Glutamatergic neuron (in vitro differentiated cells): ENCODE measurements around the gene BCLAF1. TPM values are rescaled to one million over a fixed set of nuclear protein-coding genes. Genes with fewer than 3 reads are reported as not detected.

ENCODE experiments used
- DNase-seq: peaks from one replicate; pipeline ENCODE4 v3.0.0; 2022
- H3K27ac Mint-ChIP-seq: one replicate; pipeline ENCODE4 v1.8.0; 2020; ENCODE audit warnings: mild to moderate bottlenecking, mixed read lengths, inconsistent platforms; ENCODE audit not compliant: unreplicated experiment
- H3K27me3 Mint-ChIP-seq: one replicate; pipeline ENCODE4 v1.8.0; 2020; ENCODE audit warnings: mild to moderate bottlenecking, moderate library complexity, mixed read lengths, inconsistent platforms; ENCODE audit not compliant: unreplicated experiment
- H3K36me3 Mint-ChIP-seq: one replicate; pipeline ENCODE4 v1.8.0; 2020; ENCODE audit warnings: mild to moderate bottlenecking, mixed read lengths, inconsistent platforms; ENCODE audit not compliant: unreplicated experiment
- H3K4me1 Mint-ChIP-seq: one replicate; pipeline ENCODE4 v1.8.0; 2020; ENCODE audit warnings: mild to moderate bottlenecking, low read depth, mixed read lengths, inconsistent platforms; ENCODE audit not compliant: unreplicated experiment
- H3K4me3 Mint-ChIP-seq: one replicate; pipeline ENCODE4 v1.8.0; 2020; ENCODE audit warnings: mild to moderate bottlenecking, mixed read lengths, inconsistent platforms; ENCODE audit not compliant: unreplicated experiment
- H3K9me3 Mint-ChIP-seq: one replicate; pipeline ENCODE4 v1.8.0; 2020; ENCODE audit warnings: mild to moderate bottlenecking, moderate library complexity, mixed read lengths, inconsistent platforms; ENCODE audit not compliant: unreplicated experiment
- total RNA-seq: library from RNA; stranded (reverse); fragmentation: NEBNext Ultra II Directional; extraction: Animal tissue kit (Norgen Biotek cat#: 25700); gene quantifications from one replicate; pipeline ENCODE4 v1.2.1, GENCODE V29; 2021; ENCODE audit not compliant: unreplicated experiment
- TF ChIP-seq, protein P1 (sequence below): fragments of 200-600 bp; sonication (generic); IDR thresholded peaks from one replicate; pipeline ENCODE4 v1.5.0; 2021; ENCODE audit not compliant: partially characterized antibody, unreplicated experiment

The BCLAF1 gene
- total RNA-seq, 1 donor from 2014 or later, result 179 TPM

GRCh38 chr6:136251394-136251793 is 38.3 kb downstream of the BCLAF1 start:
- peaks cover 7% of the 10 kb centered on the region for H3K9me3 Mint-ChIP-seq
- H3K4me3 Mint-ChIP-seq, result peak overlapping the region; percentile 99
- no peak overlapping the region for H3K27ac Mint-ChIP-seq
- no peak for DNase-seq
- H3K4me1 Mint-ChIP-seq, result peaks cover 13% of the 10 kb centered on the region
- H3K27me3 Mint-ChIP-seq, result no peaks in the 10 kb centered on the region
- H3K36me3 Mint-ChIP-seq, result no peaks in the 10 kb centered on the region
- TF ChIP-seq, protein P1, sequence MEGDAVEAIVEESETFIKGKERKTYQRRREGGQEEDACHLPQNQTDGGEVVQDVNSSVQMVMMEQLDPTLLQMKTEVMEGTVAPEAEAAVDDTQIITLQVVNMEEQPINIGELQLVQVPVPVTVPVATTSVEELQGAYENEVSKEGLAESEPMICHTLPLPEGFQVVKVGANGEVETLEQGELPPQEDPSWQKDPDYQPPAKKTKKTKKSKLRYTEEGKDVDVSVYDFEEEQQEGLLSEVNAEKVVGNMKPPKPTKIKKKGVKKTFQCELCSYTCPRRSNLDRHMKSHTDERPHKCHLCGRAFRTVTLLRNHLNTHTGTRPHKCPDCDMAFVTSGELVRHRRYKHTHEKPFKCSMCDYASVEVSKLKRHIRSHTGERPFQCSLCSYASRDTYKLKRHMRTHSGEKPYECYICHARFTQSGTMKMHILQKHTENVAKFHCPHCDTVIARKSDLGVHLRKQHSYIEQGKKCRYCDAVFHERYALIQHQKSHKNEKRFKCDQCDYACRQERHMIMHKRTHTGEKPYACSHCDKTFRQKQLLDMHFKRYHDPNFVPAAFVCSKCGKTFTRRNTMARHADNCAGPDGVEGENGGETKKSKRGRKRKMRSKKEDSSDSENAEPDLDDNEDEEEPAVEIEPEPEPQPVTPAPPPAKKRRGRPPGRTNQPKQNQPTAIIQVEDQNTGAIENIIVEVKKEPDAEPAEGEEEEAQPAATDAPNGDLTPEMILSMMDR, result no peak

GRCh38 chr6:136250686-136251008 is 39.0 kb downstream of the BCLAF1 start:
- TF ChIP-seq, protein P1, result no peak
- Mint-ChIP-seq H3K9me3 (peaks cover 7% of the 10 kb centered on the region), H3K4me1 (peaks cover 13% of the 10 kb centered on the region), H3K27me3 (no peaks in the 10 kb centered on the region), H3K36me3 (no peaks in the 10 kb centered on the region), H3K4me3 (peak overlapping the region; percentile 99), H3K27ac (no peak overlapping the region)
- no peak for DNase-seq

DNA sequence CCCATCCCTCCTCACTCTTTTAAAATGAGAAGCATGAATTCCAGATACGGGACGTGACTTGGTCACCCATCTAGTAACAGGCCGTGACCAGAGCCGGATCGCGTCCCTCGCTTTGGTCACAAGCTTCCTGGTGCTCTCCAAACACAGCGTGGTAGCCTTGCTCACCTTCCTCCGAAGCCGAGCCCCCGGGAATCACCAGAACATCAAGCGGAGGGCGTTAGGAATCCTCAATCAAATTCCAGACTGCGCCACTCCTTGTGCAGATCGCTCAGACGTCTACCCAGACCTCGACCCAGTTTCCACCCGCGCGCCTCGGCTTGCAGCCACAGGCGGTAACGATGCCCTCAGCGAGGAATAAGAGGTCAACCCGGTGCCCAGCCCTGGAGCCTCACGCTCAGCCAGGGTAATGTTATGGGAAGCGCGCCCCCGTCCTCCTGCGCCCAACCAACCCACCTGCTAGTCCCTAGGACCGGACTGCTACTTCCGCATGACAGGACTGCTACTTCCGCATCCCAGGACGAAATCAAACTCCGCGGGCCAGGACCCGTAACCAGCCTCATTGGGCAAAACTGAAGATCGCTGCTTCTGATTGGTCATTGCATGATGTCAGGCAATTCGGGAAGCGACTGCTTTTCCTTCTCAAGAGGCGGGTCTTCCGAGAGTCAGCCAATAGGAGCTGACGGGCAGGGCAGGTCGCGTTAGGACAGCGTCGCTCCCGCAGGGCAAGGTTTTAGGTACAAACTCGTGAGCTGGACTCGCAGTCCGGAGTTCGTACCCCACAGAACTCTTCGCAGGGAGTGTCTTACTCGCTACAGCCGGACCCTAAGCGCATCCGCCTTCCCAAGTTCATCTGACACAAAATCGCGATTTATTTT is 39.6 kb downstream of the BCLAF1 start, which contains the start of gene MTFR2:
MTFR2 (minus strand) TSS at position 501 of the 875 bp plus-strand sequence. CDS start 1,212 bp downstream, outside the sequence.
- peak; percentile 93 for DNase-seq
- H3K4me1 Mint-ChIP-seq, result peaks cover 13% of the 10 kb centered on the region
- H3K27me3 Mint-ChIP-seq, result no peaks in the 10 kb centered on the region
- H3K27ac Mint-ChIP-seq, result no peak within 1 kb of the TSS
- H3K36me3 Mint-ChIP-seq, result no peaks in the 10 kb centered on the region
- peaks cover 7% of the 10 kb centered on the region for H3K9me3 Mint-ChIP-seq
- H3K4me3 Mint-ChIP-seq, result peak within 1 kb of the TSS; percentile 99
- TF ChIP-seq, protein P1, result no peak

GRCh38 chr6:136249336-136249735 is 40.3 kb downstream of the BCLAF1 start:
- TF ChIP-seq, protein P1, result no peak
- H3K4me1 Mint-ChIP-seq, result peaks cover 13% of the 10 kb centered on the region
- H3K9me3 Mint-ChIP-seq, result peaks cover 6% of the 10 kb centered on the region
- H3K27me3 Mint-ChIP-seq, result no peaks in the 10 kb centered on the region
- no peak for DNase-seq
- H3K4me3 Mint-ChIP-seq, result peak overlapping the region; percentile 99
- H3K27ac Mint-ChIP-seq, result no peak overlapping the region
- H3K36me3 Mint-ChIP-seq, result no peaks in the 10 kb centered on the region

DNA sequence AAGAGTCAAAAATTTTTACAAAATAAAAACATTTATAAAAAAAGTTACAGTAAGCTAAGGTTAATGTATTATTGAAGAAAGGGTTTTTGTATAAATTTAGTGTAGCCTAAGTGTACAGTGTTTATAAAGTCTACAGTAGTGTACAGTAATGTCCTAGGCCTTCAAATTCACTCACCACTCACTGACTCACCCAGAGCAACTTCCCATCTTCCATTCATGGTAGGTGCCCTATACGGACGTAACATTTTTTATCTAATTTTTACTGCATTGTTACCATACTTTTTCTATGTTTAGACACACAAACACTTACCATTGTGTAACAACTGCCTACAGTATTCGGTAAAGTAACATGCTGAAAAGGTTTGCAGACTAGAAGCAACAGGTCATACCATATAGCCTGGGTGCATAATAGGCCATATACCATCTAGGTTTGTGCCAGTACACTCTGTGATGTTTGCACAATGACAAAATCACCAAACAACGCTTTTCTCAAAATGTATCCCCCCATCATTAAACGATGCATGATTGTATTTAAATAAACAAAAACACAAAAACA is 45.5 kb downstream of the BCLAF1 start:
- no peak overlapping the region for H3K4me3 Mint-ChIP-seq
- H3K4me1 Mint-ChIP-seq, result peaks cover 2% of the 10 kb centered on the region
- DNase-seq, result no peak
- no peaks in the 10 kb centered on the region for H3K9me3 Mint-ChIP-seq
- H3K36me3 Mint-ChIP-seq, result no peaks in the 10 kb centered on the region
- H3K27me3 Mint-ChIP-seq, result no peaks in the 10 kb centered on the region
- no peak overlapping the region for H3K27ac Mint-ChIP-seq
- TF ChIP-seq, protein P1, result no peak
